Endothelial cell (in vitro differentiated cells): Measurements from ENCODE around the gene MMRN2. TPM values are rescaled to one million over a fixed set of nuclear protein-coding genes. Genes with fewer than 3 reads are reported as not detected.
"Not testable (repeated sequence)": the region's sequence is repeated elsewhere in the genome, so short reads cannot be mapped to it uniquely, and the experiment has no call there.

Source experiments
- DNase-seq: peaks from one replicate; pipeline ENCODE4 v3.0.0; 2021; ENCODE audit warnings: low spot score
- H3K27ac Mint-ChIP-seq: one replicate; pipeline ENCODE4 v1.8.0; 2021; ENCODE audit warnings: mixed read lengths, inconsistent platforms; ENCODE audit not compliant: unreplicated experiment
- H3K27me3 Mint-ChIP-seq: one replicate; pipeline ENCODE4 v1.8.0; 2021; ENCODE audit warnings: mild to moderate bottlenecking, moderate library complexity, mixed read lengths, inconsistent platforms; ENCODE audit not compliant: unreplicated experiment
- H3K36me3 Mint-ChIP-seq: one replicate; pipeline ENCODE4 v1.8.0; 2021; ENCODE audit warnings: mild to moderate bottlenecking, low read depth, mixed read lengths, inconsistent platforms; ENCODE audit not compliant: unreplicated experiment
- H3K4me1 Mint-ChIP-seq: one replicate; pipeline ENCODE4 v1.8.0; 2021; ENCODE audit warnings: mild to moderate bottlenecking, mixed read lengths, inconsistent platforms; ENCODE audit not compliant: unreplicated experiment
- H3K4me3 Mint-ChIP-seq: one replicate; pipeline ENCODE4 v1.8.0; 2021; ENCODE audit warnings: mild to moderate bottlenecking, mixed read lengths, inconsistent platforms; ENCODE audit not compliant: unreplicated experiment
- H3K9me3 Mint-ChIP-seq: one replicate; pipeline ENCODE4 v1.8.0; 2021; ENCODE audit warnings: mixed read lengths, inconsistent platforms; ENCODE audit not compliant: unreplicated experiment
- total RNA-seq: library from RNA; stranded (reverse); fragmentation: NEBNext Ultra II Directional; extraction: Animal tissue kit (Norgen Biotek cat#: 25700); gene quantifications from one replicate; pipeline ENCODE4 v1.2.1, GENCODE V29; 2021; ENCODE audit not compliant: unreplicated experiment
- TF ChIP-seq, protein P1 (sequence below): fragments of 200-600 bp; sonication (generic); IDR thresholded peaks from one replicate; pipeline ENCODE4 v1.5.0; 2021; ENCODE audit warnings: antibody characterized with exemption; ENCODE audit not compliant: unreplicated experiment

MMRN2 gene
- total RNA-seq, 1 donor from 2014 or later = 563 TPM

DNA sequence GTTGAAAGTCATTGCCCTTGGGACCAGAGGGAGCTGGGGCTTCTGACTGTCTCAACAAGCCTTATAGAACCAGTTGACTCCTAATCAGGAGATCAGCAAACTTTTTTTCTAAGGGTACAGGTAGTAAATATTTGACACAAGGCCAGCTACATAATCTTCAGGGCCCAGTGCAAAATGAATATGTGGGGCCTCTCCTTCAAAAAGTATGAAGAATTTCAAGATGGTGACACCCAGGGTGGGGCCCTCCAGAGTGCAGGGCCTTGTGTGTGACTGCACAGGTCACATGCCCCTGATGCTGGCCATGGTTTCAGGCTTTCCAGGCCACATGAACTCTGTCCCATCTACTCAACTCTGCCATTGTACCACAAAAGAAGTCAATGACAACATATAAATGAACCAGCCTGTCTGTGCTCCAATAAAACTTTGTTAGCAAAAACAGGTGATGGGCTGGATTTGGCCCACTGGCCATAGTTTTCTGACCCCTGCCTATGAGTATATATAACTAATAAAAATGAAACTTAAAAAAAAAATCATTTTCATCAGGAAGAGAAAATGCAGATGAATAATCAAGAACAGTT lies 6.1 kb downstream of the MMRN2 start:
- no peak overlapping the region for H3K4me3 Mint-ChIP-seq
- TF ChIP-seq, protein P1, sequence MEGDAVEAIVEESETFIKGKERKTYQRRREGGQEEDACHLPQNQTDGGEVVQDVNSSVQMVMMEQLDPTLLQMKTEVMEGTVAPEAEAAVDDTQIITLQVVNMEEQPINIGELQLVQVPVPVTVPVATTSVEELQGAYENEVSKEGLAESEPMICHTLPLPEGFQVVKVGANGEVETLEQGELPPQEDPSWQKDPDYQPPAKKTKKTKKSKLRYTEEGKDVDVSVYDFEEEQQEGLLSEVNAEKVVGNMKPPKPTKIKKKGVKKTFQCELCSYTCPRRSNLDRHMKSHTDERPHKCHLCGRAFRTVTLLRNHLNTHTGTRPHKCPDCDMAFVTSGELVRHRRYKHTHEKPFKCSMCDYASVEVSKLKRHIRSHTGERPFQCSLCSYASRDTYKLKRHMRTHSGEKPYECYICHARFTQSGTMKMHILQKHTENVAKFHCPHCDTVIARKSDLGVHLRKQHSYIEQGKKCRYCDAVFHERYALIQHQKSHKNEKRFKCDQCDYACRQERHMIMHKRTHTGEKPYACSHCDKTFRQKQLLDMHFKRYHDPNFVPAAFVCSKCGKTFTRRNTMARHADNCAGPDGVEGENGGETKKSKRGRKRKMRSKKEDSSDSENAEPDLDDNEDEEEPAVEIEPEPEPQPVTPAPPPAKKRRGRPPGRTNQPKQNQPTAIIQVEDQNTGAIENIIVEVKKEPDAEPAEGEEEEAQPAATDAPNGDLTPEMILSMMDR = no peak
- no peaks in the 10 kb centered on the region for H3K27me3 Mint-ChIP-seq
- DNase-seq = no peak
- peak overlapping the region; percentile 7 for H3K27ac Mint-ChIP-seq
- H3K9me3 Mint-ChIP-seq = no peaks in the 10 kb centered on the region
- H3K4me1 Mint-ChIP-seq = peaks cover 64% of the 10 kb centered on the region
- H3K36me3 Mint-ChIP-seq = peaks cover 48% of the 10 kb centered on the region

GRCh38 chr10:86950349-86950748 lies 7.1 kb downstream of the MMRN2 start:
- H3K27ac Mint-ChIP-seq = peak overlapping the region; percentile 15
- DNase-seq = no peak
- H3K36me3 Mint-ChIP-seq = peaks cover 53% of the 10 kb centered on the region
- peaks cover 2% of the 10 kb centered on the region for H3K27me3 Mint-ChIP-seq
- H3K4me1 Mint-ChIP-seq = peaks cover 66% of the 10 kb centered on the region
- H3K4me3 Mint-ChIP-seq = peak overlapping the region; percentile 68
- no peaks in the 10 kb centered on the region for H3K9me3 Mint-ChIP-seq
- TF ChIP-seq, protein P1 = no peak

GRCh38 chr10:86947806-86948205 lies 9.6 kb downstream of the MMRN2 start:
- H3K27ac Mint-ChIP-seq, H3K4me3 Mint-ChIP-seq, DNase-seq, H3K9me3 Mint-ChIP-seq, H3K27me3 Mint-ChIP-seq: not testable (repeated sequence)
- Mint-ChIP-seq H3K4me1 (peaks cover 65% of the 10 kb centered on the region), H3K36me3 (peaks cover 58% of the 10 kb centered on the region)

DNA sequence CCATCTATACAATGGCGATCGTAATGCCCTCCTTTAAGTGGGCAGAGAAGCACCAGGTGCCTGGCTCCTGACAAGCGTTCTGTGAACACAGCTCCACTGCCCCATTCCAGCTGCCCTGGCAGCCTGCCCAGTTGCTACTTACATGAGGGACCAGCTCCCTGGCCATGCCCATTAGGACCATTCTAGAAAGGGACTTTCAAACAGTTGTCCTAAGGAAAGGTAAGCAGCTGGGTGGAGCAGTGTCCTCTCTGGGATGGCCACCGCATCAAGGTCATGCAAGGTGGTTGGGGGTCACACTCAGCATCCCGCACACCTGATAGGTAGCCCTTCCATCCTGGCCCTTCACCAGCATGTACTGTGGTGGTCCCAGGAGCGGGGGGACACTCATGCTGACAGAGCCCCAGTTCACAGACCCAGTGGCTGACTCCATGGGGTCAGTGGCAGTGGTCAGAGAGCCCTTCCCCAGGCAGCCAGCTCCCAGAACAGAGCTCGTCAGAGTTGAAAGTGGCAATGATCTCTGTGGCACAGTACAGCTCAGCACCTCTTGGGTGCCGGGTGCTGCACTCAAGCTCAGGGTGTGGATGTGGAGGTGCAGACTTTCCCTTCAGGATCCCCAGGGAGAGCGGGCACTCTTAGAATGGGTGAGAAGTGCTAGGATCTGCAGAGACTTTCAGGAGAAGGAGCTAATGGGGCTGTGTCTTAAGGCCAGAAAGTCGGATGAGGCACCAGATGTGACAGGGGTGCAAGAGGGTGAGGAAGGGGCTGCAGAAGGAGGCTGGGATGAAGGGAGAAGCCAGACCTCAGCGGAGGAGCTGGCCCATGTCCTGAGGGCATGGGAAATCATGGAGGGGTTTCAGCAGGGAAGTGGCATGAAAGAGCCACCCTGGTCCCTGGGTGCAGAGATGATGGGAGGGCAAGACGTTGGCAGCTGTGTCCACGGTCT lies 10.9 kb downstream of the MMRN2 start:
- no peak for DNase-seq
- TF ChIP-seq, protein P1 = no peak
- Mint-ChIP-seq H3K27me3 (peaks cover 12% of the 10 kb centered on the region), H3K9me3 (no peaks in the 10 kb centered on the region), H3K27ac (peak overlapping the region; percentile 64), H3K4me1 (peaks cover 52% of the 10 kb centered on the region), H3K4me3 (peak overlapping the region; percentile 69), H3K36me3 (peaks cover 48% of the 10 kb centered on the region)

DNA sequence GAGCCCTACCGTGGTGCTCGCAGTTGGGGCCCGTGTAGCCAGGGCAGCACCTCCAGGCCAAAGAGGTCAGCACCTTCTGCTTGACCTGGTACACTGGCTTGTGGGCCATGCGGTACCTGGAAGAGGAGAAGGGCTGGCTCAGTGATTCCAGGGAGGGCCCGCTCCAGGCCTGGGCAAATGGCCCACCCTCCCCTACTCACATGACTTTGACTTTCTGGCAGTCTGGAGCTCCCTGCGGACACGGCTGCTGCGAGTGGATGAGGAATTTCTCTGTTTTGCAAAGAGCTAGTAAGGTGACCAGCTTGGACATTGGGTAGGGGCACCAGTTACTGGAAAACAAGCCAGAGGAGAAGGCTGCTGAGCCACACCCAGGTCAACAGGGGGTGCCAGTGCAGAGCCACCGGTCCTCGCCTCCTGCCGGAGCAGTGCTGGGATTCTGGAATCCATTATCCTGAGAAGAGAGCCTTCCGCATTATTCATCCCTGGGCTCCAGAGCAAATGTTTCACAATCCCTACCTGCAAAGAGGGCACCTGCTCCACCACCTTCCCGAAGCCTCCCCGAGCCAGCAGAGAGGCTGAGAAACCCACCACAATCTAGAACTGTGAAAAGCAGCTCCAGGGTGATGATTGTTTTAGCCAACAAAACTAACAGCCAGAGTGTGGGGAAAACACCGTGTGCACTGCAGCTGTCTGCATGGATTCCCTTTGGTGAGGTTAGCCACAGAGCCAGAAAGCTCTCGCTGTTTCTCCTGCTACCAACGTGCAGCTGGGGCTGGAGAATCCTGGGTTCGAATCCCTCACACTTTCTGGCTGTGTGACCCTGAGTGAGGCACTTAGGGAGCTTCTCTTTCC lies 11.8 kb downstream of the MMRN2 start:
- H3K27ac Mint-ChIP-seq = no peak overlapping the region
- peaks cover 47% of the 10 kb centered on the region for H3K4me1 Mint-ChIP-seq
- TF ChIP-seq, protein P1 = no peak
- no peak for DNase-seq
- peaks cover 48% of the 10 kb centered on the region for H3K36me3 Mint-ChIP-seq
- peak overlapping the region; percentile 31 for H3K4me3 Mint-ChIP-seq
- peaks cover 12% of the 10 kb centered on the region for H3K27me3 Mint-ChIP-seq
- H3K9me3 Mint-ChIP-seq = no peaks in the 10 kb centered on the region
